GM12801 (cell line): ENCODE measurements around the gene ANKS1B.

Experiments
- TF ChIP-seq, protein P1 (sequence below): IDR thresholded peaks from one replicate; pipeline ENCODE4 v1.5.1; 2011; ENCODE audit warnings: control low read depth; ENCODE audit not compliant: insufficient read length; ENCODE audit errors: extremely low read depth

The ANKS1B gene

DNA sequence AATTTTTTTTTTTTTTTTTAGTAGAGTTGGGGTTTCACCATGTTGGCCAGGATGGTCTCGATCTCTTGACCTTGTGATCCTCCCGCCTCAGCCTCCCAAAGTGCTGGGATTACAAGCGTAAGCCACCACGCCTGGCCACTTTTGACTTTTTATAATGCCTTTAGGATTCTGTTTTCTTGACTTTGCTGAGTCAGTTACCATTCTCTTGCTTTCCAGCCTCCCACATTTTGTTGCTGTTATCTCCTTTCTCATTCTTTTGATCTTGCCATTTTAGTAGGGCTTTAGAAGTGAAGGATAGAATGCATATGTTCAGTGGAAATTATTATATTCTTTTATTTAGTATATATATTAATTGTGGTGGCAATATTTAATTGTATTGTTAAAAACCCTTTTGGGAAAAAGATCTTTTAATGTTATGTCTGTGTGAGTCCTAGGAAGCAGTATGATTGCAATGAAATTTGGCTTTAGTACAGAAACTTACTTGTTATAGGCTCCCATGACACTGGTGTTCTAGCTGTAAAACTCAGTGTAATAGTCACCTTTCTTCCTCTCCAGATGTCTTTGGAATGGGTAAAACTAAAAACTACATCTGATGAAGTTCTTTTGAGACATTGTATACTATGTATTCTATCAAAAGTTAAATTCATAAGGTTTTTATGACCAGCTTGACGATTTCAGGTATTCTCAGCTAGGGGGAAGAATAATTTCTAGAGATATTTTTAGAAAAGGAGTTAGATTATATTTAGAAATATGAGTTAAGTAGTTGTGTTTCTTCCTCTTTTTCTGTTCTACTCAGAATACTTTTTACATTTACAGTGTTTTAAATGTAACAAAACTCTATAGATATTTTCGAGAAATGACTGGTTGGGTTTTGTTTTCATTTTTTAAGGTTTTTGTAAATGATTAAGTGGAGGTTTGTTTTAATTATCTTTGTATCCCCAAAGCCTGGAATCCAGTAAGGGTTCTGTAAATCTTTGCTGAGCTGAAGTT lies 1264.9 kb downstream of the ANKS1B start:
- TF ChIP-seq, protein P1, sequence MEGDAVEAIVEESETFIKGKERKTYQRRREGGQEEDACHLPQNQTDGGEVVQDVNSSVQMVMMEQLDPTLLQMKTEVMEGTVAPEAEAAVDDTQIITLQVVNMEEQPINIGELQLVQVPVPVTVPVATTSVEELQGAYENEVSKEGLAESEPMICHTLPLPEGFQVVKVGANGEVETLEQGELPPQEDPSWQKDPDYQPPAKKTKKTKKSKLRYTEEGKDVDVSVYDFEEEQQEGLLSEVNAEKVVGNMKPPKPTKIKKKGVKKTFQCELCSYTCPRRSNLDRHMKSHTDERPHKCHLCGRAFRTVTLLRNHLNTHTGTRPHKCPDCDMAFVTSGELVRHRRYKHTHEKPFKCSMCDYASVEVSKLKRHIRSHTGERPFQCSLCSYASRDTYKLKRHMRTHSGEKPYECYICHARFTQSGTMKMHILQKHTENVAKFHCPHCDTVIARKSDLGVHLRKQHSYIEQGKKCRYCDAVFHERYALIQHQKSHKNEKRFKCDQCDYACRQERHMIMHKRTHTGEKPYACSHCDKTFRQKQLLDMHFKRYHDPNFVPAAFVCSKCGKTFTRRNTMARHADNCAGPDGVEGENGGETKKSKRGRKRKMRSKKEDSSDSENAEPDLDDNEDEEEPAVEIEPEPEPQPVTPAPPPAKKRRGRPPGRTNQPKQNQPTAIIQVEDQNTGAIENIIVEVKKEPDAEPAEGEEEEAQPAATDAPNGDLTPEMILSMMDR: no peak

DNA sequence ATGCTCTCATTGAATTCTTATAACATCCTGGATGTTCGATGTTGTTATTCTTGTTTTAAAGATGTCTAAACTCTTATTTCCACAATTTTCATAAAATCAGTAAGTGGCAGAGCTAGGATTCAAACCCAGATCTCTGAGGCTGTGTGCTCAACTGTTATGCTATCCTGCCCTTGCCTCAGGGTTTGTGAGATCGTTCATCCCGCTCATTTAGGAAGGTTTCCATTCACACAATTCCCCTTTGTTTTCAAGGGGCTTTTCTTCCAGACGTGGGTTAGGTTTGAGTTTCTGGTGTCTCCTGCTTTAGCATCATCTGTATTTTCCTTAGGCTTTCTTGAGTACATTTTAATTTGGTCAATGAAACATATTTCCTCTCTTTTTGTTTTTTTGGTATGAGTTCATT lies 1270.3 kb downstream of the ANKS1B start:
- TF ChIP-seq, protein P1: no peak

DNA sequence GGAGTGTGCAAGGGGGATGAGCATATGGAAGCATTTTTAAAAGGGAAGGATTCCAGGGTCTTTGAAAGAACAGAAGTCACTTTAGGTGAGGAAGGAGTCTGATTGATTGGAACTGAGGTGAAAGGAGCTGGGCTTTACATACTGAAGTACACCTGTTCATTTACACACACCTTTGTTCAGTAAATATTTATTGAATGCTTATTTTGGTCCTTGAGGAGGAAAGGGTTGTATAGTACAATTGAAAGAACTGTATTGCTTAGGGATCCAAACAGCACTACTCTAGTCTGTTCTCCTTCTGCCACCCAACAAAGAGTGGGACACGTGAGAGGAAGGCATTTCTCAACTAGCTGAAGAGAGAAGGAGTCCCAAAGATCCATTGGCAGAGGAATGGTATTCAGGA lies 1275.7 kb downstream of the ANKS1B start:
- TF ChIP-seq, protein P1: no peak

DNA sequence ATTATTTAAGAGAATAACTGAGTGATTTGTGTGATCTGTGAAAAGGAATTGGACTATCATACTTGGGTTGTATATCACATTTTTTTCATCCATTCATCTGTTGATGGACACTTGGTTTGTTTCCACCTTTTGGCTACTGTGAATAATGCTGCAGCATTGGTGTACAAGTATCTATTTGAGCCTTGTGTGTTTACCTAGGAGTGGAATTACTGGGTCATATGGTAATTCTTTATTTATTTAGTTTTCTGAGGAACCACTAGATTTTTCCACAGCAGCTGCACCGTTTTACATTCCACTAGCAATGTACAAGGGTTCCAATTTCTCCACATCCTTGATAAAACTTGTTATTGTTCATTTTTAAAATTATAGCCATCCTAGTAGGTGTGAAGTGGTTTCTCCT lies 1283.6 kb downstream of the ANKS1B start:
- TF ChIP-seq, protein P1: no peak

DNA sequence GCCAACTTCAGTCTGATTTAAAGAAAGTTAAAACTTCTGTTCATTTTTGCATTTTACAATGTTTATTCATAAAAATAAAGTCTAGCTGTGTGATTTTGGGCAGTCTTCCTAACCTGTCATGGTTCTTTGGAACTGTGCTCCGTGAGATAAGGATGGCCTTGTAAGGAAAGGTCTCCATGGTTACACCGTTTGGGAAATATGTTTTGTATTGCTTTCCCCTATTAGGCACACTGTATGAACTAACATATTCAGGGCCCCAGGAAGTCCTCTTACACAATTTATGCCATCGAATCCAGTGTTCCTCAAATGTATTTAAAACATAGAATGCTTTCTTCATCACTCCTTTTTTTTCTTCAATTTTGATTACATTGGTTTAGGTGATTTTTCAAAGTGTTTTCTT lies 1285.2 kb downstream of the ANKS1B start:
- TF ChIP-seq, protein P1: no peak

DNA sequence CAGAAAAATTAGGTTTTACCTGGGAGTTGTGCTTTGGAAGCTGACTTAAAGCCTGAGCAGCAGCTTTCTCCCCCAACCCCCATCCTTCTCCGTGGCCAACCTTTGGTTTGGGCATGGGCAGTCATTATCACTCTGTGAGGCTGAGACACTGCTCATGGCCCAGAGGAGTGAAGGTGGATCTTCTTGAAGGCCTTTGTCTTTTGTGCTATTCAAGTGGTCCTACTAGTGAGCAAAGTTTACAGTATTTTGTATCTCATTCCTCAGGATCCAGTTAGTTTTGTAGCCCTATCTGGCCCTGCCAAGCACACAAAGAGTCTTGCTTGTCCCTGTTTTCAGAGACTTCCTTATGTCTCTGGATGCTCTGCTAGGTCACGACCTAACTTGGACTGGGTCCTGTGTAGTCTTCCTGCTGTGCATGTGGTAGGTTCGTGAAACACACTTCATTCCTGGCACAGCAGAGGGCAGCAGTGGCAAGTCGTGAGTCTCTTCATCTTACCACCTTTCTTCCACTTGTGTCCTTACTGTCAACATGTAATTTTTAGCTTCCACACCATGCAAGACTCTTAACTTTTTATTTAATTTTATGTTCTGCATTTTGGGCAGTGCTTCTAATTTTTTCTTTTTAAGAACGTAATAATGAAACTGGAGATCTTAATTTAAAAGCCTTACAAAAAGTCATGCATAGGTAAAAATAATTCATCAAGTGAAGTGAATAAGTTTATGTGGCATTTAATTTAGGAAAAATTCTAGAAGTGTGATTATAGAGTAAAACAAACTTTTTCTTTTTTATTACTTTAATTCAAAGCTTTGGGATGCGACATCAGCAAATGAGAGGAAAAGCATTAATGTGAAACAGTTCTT lies 1285.9 kb downstream of the ANKS1B start:
- TF ChIP-seq, protein P1: no peak

DNA sequence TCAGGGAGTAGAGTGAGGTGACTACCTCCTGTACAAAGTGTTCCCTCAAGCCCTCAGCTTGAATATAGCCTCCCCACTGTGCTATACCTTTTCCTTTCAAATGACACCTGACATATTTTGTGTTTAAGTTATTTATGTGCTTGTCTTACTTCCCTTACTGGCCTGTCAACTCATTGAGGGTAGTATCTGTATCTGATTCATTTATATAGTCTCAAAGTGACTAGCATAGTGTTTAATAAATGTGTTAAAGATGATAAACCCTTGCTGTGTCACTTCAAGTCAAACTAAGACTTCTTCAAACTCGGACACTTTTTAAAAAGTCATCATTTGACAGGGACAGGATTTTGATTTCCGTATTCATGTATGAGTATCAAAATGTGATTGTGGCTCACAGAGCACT lies 1287.5 kb downstream of the ANKS1B start:
- TF ChIP-seq, protein P1: no peak
